K562 (cell line): ENCODE results near the gene PTP4A2. TPM values are rescaled to one million over a fixed set of nuclear protein-coding genes. Genes with fewer than 3 reads are reported as not detected.

Experiments
- DDX20 ChIP-seq: fragments of 450-650 bp; IDR thresholded peaks from 2 replicates; pipeline ENCODE4 v1.6.1; 2016; ENCODE audit warnings: missing genetic modification characterization, low read depth, mild to moderate bottlenecking, missing compliant biosample characterization, moderate library complexity
- ELF4 ChIP-seq: fragments of 450-650 bp; formaldehyde crosslinking; IDR thresholded peaks from 2 replicates; pipeline ENCODE4 v1.4.0; 2022; ENCODE audit warnings: missing genetic modification characterization
- HDAC2 ChIP-seq: fragments of 450-650 bp; IDR thresholded peaks from 2 replicates; pipeline ENCODE4 v1.6.1; 2016; ENCODE audit warnings: mild to moderate bottlenecking
- HDGF ChIP-seq: fragments of 450-650 bp; IDR thresholded peaks from 2 replicates; pipeline ENCODE4 v1.6.1; 2016
- IFI16 ChIP-seq: fragments of 250-450 bp; sonication (Bioruptor Pico); IDR thresholded peaks from 2 replicates; pipeline ENCODE4 v2.1.2; 2022; ENCODE audit warnings: mild to moderate bottlenecking, inconsistent platforms
- MLLT1 ChIP-seq, 2 experiments: fragments of 450-650 bp; IDR thresholded peaks; 2 replicates each; pipeline ENCODE4 v1.6.1; 2016
- NCOA1 ChIP-seq: fragments of 450-650 bp; IDR thresholded peaks from 2 replicates; pipeline ENCODE4 v1.6.1; 2016; ENCODE audit warnings: low read depth
- NELFE ChIP-seq: IDR thresholded peaks from 2 replicates; pipeline ENCODE4 v1.6.1; 2011; ENCODE audit warnings: mild to moderate bottlenecking; ENCODE audit not compliant: insufficient read depth, insufficient read length
- POLR2G ChIP-seq: fragments of 200-400 bp; formaldehyde crosslinking; IDR thresholded peaks from 2 replicates; pipeline ENCODE4 v1.6.1; 2017; ENCODE audit warnings: low read depth, mild to moderate bottlenecking, antibody characterized with exemption, low read length, moderate library complexity
- SRSF3 ChIP-seq: fragments of 200-400 bp; formaldehyde crosslinking; IDR thresholded peaks from 2 replicates; pipeline ENCODE4 v1.6.1; 2016; ENCODE audit warnings: mild to moderate bottlenecking, low read length, moderate library complexity; ENCODE audit not compliant: insufficient read depth
- ZBTB5 ChIP-seq: fragments of 450-650 bp; IDR thresholded peaks from 2 replicates; pipeline ENCODE4 v1.6.1; 2017; ENCODE audit warnings: antibody characterized with exemption
- ZBTB8A ChIP-seq: fragments of 450-650 bp; IDR thresholded peaks from 2 replicates; pipeline ENCODE4 v1.6.1; 2018; ENCODE audit warnings: mild to moderate bottlenecking, moderate library complexity; ENCODE audit not compliant: partially characterized antibody
- polyA plus RNA-seq, 8 experiments: library from polyadenylated mRNA; depleted of rRNA in 4 of 8; stranded (reverse) in 5 of 8; unstranded in 3 of 8; fragments of >200 nt; fragmentation: Nextera tagmentation in 2 of 8; fragmentation: Illumina TruSeq in 1 of 8; extraction: Ambion mirVana in 2 of 8; extraction: Trizol in 1 of 8; gene quantifications; 2 replicates each; pipeline versions ENCODE4 v1.2.1 to v1.2.3, GENCODE V29; 2011 to 2014; ENCODE audit warnings: inconsistent platforms in 1 of 8, missing spikeins in 1 of 8
- total RNA-seq, 7 experiments: library from RNA; depleted of rRNA in 6 of 7; stranded (reverse); fragments of >200 nt in 6 of 7; fragmentation: Illumina TruSeq in 2 of 7; extraction: Trizol in 2 of 7; gene quantifications; 2 replicates each; pipeline versions ENCODE4 v1.2.1 to v1.2.3, GENCODE V29; 2011 to 2021; ENCODE audit warnings: low replicate concordance in 1 of 7
- TF ChIP-seq, protein P1 (sequence below), 2 experiments: fragments of 450-650 bp in 1 of 2; IDR thresholded peaks; 2 replicates each; pipeline ENCODE4 v1.6.1; 2011 to 2017; ENCODE audit warnings: low read depth in 2 of 2, antibody characterized with exemption in 1 of 2, borderline replicate concordance in 1 of 2, low read length in 1 of 2, mild to moderate bottlenecking in 1 of 2, mixed read lengths in 1 of 2; ENCODE audit not compliant: control insufficient read depth in 1 of 2
- TF ChIP-seq, protein P2 (sequence below): sonication (generic); formaldehyde crosslinking; IDR thresholded peaks from 2 replicates; pipeline ENCODE4 v1.9.0; 2022; ENCODE audit warnings: mild to moderate bottlenecking, missing genetic modification reagents
- TF ChIP-seq, protein P3 (sequence below): fragments of 450-650 bp; IDR thresholded peaks from 2 replicates; pipeline ENCODE4 v1.6.1; 2016
- TF ChIP-seq, protein P4 (sequence below): fragments of 450-650 bp; formaldehyde crosslinking; IDR thresholded peaks from 2 replicates; pipeline ENCODE4 v1.4.0; 2022; ENCODE audit warnings: missing genetic modification characterization

The PTP4A2 gene
- total and polyA plus RNA-seq, 9 of the 15 experiments (the other 6 are each of a cell fraction or from before 2014, with no cell fraction given), result 197 to 870 (median 480) TPM

DNA sequence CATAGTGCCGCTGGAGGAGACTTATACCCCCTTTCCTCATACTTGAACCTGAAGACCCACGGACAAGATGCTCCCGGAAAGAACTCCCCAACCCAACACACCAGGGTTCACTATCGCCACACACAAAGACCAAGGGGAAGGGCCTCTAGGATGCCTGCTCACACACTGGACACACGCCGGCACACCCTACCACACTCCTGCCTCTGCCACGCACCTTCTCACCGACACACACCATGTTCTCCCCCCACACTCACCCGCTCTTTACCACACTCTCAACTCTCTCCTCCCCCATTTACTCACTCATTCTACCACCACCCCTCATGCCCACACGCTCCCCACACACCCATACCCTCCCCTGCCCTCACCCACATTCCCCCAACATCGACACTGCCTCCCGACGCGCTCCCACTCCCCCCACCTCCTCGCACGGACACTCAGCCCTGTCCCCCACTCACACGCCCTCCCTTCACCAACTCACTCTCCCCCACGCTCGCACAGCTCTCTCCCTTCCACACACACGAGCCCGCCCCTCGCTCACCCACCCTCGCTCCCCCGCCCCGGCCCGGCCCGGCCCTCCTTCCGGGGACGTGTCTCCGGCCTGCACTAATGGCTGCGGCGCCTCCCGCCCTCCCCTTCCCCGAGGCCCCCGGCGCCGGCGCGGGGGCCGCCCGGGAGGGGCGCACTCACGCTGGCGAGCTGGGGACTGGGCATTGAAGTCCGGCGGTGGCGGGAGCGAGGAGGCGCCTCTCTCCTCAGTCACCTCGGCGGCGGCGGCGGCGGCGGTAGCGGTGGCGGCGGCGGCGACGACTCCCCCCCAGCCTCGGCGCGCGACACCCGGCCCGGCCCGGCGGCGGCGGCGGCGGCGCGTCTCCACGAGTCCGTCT is 626 bp downstream of the PTP4A2 start (continued):
- TF ChIP-seq ELF4 (CRISPR knock-in tag), result peak; percentile 98
- TF ChIP-seq, protein P1, sequence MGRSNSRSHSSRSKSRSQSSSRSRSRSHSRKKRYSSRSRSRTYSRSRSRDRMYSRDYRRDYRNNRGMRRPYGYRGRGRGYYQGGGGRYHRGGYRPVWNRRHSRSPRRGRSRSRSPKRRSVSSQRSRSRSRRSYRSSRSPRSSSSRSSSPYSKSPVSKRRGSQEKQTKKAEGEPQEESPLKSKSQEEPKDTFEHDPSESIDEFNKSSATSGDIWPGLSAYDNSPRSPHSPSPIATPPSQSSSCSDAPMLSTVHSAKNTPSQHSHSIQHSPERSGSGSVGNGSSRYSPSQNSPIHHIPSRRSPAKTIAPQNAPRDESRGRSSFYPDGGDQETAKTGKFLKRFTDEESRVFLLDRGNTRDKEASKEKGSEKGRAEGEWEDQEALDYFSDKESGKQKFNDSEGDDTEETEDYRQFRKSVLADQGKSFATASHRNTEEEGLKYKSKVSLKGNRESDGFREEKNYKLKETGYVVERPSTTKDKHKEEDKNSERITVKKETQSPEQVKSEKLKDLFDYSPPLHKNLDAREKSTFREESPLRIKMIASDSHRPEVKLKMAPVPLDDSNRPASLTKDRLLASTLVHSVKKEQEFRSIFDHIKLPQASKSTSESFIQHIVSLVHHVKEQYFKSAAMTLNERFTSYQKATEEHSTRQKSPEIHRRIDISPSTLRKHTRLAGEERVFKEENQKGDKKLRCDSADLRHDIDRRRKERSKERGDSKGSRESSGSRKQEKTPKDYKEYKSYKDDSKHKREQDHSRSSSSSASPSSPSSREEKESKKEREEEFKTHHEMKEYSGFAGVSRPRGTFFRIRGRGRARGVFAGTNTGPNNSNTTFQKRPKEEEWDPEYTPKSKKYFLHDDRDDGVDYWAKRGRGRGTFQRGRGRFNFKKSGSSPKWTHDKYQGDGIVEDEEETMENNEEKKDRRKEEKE (IDR thresholded peaks at IDR 0.05; ENCODE audit: borderline replicate concordance in 1 of 2, control insufficient read depth in 1 of 2, low read depth in 2 of 2, low read length in 1 of 2), result peak in 1 of 2 experiments; percentile 75; a peak in 1 of 4 replicates
- no peak for TF ChIP-seq NELFE
- peak; percentile 73; the same call in 1 of the 2 replicates for TF ChIP-seq ZBTB5
- TF ChIP-seq, protein P2, sequence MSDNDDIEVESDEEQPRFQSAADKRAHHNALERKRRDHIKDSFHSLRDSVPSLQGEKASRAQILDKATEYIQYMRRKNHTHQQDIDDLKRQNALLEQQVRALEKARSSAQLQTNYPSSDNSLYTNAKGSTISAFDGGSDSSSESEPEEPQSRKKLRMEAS (CRISPR knock-in tag), result no peak
- peak; percentile 79 for TF ChIP-seq NCOA1
- no peak for TF ChIP-seq ZBTB8A
- peak; percentile 85 for TF ChIP-seq HDAC2
- TF ChIP-seq, protein P3, sequence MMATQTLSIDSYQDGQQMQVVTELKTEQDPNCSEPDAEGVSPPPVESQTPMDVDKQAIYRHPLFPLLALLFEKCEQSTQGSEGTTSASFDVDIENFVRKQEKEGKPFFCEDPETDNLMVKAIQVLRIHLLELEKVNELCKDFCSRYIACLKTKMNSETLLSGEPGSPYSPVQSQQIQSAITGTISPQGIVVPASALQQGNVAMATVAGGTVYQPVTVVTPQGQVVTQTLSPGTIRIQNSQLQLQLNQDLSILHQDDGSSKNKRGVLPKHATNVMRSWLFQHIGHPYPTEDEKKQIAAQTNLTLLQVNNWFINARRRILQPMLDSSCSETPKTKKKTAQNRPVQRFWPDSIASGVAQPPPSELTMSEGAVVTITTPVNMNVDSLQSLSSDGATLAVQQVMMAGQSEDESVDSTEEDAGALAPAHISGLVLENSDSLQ, result peak; percentile 34
- TF ChIP-seq SRSF3, result 0 out of 2 replicates have a peak, but pooled peaks have one; percentile 25
- peak; percentile 98 for TF ChIP-seq MLLT1 (IDR thresholded peaks at IDR 0.05)
- TF ChIP-seq, protein P4, sequence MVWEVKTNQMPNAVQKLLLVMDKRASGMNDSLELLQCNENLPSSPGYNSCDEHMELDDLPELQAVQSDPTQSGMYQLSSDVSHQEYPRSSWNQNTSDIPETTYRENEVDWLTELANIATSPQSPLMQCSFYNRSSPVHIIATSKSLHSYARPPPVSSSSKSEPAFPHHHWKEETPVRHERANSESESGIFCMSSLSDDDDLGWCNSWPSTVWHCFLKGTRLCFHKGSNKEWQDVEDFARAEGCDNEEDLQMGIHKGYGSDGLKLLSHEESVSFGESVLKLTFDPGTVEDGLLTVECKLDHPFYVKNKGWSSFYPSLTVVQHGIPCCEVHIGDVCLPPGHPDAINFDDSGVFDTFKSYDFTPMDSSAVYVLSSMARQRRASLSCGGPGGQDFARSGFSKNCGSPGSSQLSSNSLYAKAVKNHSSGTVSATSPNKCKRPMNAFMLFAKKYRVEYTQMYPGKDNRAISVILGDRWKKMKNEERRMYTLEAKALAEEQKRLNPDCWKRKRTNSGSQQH, result peak; percentile 98
- no peak for TF ChIP-seq IFI16 (CRISPR knock-in tag)
- TF ChIP-seq POLR2G, result peak; percentile 63
- peak; percentile 99 for TF ChIP-seq HDGF
- no peak for TF ChIP-seq DDX20 (tag)
